Esophagus mucosa (tissue), 1 donor: ENCODE measurements around the gene TRAPPC12. TPM values are rescaled to one million over a fixed set of nuclear protein-coding genes. Genes with fewer than 3 reads are reported as not detected.
A peak's percentile ranks its signal among the peaks of the same experiment; 100 is the strongest.

Experiments
- ATAC-seq: fragments of 200-7000 bp; cut with Tn5 transposase; one replicate; pipeline ENCODE4 v1.9.1; 2020
- total RNA-seq: library from RNA; stranded (reverse); gene quantifications from one replicate; pipeline ENCODE4 v1.2.4, GENCODE V29; 2023
- donor health status: DM: yes; HTN: yes; CAD: no.

The TRAPPC12 gene
- total RNA-seq, 1 donor from 2014 or later = 61.7 TPM

DNA sequence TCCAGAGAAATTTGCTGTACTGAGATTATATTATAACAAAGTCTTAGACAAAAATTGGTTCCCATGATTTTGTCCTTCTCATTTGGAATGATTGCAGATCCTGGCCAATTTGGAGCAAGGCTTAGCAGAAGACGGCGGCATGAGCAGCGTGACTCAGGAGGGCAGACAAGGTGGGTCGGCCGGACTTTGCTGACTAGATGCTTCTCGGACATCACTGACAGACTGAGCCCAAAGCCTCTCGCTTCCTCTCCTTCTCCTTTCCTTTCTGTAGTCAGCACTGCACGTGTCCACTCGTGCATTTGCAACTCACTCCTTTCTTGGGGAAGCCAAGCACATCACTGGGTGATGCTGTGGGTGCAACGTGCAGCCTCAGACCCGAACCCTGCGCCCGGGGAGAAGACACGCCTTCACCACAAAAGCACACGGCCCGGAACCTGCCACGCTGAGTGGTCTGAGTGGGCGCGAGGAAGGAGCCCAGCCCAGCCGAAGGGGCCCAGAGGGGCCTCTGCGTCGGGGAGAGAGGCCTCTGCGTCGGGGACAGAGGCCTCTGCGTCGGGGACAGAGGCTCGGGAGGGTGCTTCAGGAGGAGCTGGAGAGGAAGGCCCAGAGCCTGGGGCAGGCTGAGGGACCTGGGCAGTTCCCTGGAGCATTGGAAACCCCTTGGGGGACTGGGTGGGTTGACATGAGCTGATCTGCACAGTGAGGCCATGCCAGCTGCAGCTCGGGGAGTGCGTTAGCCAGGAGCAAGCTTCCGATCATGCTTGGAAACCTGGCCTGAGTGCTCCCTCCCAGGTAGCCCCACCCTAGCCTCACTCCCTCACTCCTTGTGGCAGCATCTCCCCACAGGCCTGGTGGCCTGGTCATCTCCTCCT is 78.3 kb downstream of the TRAPPC12 start:
- ATAC-seq = peak; percentile 7

GRCh38 chr2:3458396-3459184 is 79.1 kb downstream of the TRAPPC12 start:
- peak; percentile 14 for ATAC-seq

GRCh38 chr2:3459185-3460015 is 79.9 kb downstream of the TRAPPC12 start:
- ATAC-seq = no peak

DNA sequence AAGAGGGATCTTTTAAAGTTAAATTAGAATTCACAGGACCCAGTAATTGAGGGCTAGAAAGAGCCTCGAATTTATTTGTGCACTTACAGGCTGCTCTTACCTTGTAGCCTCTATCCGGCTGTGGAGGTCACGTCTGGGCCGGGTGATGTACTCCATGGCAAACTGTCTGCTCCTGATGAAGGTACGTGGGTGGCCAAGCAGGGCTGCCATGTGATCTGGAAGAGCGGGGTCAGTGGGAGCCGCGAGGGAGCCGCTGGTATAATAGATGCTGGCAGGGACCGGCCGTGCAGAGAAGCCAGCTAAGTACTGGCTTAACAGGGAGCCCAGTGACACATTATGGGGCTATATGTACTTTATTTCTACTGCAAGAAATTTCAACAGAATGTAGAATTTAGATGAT is 80.7 kb downstream of the TRAPPC12 start:
- no peak for ATAC-seq

GRCh38 chr2:3460831-3461800 is 81.6 kb downstream of the TRAPPC12 start:
- ATAC-seq = no peak

- peak; percentile 59 for ATAC-seq
These were observed 82.5 kb downstream of the TRAPPC12 start for GRCh38 chr2:3461801-3462492.

- no peak for ATAC-seq
These were observed 83.1 kb downstream of the TRAPPC12 start for GRCh38 chr2:3462493-3463104.

- ATAC-seq = no peak
These were observed 83.8 kb downstream of the TRAPPC12 start for GRCh38 chr2:3463186-3463835.

DNA sequence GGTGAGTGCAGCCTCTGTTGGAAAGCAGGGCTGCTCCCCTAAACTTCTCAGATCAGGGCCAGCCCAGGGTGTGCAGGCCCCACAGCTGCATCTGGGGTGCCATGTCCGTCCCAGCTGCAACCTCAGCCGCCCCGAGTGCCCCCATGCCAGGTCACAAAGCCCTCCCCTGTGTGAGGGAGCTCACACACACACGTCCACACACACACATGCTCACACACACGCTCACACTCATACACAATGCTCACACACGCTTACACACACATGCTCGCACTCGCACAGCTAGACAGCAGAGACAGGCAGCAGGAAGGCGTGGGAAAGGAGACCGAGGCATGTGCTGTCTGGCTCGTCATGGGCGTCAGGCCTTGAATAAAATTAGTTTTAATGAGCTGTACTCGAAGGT is 84.5 kb downstream of the TRAPPC12 start:
- ATAC-seq = no peak

GRCh38 chr2:3464401-3465005 is 85.0 kb downstream of the TRAPPC12 start:
- ATAC-seq = no peak

DNA sequence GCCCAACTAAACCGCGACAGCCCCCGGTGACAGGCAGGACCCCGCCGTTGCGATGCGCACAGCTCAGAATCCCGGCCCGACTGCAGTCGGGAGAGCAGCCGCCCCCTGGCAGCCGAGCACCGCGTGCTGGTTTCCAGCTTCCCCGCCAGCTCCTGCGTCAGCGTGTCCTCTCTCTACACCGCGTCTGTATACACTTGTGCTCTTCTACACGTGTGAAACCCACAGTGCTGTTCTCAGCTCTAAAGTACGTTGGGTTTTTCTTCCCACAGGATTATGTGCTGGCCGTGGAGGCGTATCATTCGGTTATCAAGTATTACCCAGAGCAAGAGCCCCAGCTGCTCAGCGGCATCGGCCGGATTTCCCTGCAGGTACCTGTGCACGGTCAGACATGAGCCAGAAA is 85.8 kb downstream of the TRAPPC12 start:
- ATAC-seq = no peak

DNA sequence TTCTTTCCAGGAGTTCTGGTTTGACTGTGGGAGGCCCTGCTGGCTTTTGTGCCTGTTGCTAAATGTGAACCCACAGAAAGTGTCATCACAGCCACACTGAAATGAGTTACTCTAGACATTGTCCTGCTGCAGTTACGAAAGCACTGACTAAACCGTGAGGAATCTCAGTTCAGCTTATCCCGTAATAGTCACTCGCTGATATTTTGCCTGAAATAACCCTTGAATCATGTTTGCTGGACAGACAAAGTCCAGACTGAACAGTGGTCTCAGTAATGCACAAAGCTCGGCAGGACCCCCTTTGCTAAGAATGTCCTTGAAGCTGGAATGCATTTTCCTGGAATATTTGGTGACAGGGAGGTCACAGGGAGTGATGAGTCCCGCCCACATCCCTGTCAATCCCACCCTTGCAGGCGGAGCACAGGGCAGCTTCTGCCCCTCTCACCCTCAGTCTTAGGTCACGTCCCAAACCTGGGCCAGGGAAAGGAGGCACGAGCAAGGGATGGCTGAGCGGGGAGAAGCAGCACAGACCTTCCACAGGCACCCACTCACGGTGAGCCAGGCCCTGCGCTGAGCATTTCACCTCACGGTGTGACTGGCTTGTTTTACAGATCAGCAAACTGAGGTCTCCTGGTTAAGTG is 86.5 kb downstream of the TRAPPC12 start:
- ATAC-seq = no peak

- no peak for ATAC-seq
These were observed 87.0 kb downstream of the TRAPPC12 start for GRCh38 chr2:3466482-3466863.

GRCh38 chr2:3466966-3467365 is 87.5 kb downstream of the TRAPPC12 start:
- ATAC-seq = no peak

DNA sequence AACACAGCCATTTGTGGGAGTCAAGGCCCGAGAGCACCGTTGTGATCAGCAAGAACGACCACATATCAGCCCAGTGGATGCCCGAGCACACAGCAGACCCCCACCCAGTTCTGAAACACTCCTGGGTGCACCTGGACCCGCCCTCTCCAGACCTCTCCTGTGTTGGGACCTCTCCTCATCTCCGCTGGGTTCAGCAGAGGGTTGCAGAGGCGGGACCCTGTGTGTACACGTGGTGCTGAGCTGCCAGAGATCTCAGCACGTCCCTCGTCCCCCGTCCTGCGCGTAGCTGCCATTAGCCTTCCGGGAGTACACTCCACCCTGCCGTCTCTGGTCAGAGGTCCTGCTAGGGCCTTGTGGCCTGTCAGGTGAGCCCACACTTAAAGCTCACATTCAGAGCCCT is 88.2 kb downstream of the TRAPPC12 start:
- no peak for ATAC-seq

DNA sequence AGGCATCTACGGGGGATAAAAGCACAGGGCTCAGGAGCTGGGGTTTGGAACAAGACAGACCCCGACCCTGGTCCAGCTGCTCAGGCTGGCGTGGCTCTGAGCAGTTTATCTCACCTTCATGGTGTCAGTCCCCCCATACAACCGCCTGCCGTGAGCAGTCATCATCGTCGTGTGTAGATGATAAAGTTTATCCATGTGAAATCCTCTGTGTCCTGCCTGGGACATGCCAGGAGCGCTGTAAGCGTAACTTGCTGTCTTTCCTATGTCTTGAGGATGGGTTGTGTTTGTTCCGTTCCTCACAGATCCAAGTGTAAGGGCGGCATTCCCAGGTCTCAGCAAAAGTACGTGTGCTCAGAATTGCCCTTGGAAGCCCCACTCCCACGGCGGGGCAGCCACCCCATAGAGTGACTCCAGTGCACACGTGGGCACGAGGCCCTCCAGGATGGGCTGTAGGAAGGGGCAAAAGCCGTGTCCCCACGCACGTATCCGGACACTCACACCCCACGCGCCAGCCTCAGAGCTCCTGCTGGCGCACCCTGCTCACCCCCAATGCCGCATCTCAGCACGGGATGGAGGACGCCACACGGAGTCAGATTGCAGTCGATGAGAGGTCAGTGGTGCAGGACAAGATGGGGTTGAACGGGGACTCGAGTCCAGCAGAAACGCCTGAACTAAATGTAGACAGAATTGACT is 88.9 kb downstream of the TRAPPC12 start:
- no peak for ATAC-seq

DNA sequence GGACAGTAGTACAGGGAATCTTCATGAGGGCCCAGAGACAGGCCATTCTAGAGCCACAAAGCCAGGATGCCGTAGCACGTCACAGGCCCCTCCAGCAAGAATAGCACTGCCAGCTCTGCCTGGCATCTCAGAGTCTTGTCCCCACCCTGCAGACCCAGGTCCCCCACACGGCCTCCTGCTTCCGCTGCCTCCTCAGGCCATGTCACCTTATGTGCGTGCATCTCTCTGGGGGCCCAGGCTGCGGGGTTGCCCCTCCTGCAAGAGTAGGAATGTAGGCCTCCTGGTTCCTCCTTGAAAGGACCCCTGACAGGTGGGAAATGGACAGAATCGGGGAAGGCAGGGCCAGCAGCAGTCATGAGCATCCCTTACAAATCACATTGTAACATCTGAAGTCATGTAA is 90.0 kb downstream of the TRAPPC12 start:
- ATAC-seq = no peak

DNA sequence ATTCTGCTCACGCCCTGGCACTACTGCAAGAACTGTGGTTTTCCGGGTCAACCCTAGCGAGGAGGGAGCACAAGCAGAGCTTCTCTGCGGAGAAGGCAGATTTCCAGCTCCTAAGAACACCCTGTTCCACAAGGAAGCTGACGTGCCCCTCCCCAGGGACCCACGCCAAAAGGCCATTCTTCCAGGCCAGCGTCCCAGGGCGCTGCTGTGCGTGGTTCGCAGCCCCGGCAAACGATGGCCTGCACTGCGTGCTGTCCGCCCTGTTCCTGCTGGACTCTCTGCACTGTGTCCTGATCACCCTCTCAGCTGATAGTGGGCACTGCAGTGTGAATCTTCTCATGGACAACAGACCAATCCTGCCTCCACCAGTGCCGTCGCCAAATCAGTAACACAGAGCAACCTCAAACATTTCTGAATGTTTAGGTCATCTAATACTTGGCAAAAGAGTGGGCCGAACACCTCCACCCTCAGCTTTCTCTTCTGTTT is 90.7 kb downstream of the TRAPPC12 start:
- ATAC-seq = no peak
